ENCODE measurements around the gene PLAAT1.

PLAAT1 gene

DNA sequence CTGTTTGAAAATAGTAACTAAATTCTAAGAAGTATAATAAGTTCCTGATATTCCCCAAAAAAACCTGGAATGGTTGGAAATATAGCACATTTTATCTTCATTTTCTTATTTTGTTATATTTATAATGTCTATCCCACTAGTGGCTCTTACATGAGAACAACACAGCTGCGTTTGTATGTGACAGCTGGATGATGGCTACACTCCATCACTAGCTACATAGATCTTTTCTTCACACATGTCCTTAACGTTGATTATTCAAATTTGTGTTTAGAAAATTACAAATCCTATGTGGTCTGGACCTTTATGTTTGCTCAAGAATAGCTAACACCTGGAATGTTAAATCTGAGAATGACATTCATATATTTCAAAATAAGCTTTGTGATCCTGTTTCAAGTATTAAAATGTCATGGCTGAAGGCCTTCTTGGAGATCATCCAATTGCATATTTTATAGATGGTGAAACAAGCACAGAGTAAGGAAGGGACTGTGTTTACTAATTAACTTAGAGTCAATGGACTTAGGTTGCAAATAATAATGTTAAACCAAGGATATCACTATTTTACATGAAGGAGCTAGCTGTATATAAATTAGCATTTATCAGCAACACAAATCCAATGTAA is 76.8 kb downstream of the PLAAT1 start:
- no peak for ATAC-seq (ENCODE audit: insufficient read depth, low read depth)
- TF ChIP-seq, protein P1, sequence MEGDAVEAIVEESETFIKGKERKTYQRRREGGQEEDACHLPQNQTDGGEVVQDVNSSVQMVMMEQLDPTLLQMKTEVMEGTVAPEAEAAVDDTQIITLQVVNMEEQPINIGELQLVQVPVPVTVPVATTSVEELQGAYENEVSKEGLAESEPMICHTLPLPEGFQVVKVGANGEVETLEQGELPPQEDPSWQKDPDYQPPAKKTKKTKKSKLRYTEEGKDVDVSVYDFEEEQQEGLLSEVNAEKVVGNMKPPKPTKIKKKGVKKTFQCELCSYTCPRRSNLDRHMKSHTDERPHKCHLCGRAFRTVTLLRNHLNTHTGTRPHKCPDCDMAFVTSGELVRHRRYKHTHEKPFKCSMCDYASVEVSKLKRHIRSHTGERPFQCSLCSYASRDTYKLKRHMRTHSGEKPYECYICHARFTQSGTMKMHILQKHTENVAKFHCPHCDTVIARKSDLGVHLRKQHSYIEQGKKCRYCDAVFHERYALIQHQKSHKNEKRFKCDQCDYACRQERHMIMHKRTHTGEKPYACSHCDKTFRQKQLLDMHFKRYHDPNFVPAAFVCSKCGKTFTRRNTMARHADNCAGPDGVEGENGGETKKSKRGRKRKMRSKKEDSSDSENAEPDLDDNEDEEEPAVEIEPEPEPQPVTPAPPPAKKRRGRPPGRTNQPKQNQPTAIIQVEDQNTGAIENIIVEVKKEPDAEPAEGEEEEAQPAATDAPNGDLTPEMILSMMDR (IDR thresholded peaks at IDR 0.05; ENCODE audit: borderline replicate concordance, extremely low read depth, low read length, poor library complexity, severe bottlenecking) = no peak
- no peak for TF ChIP-seq EZH2 (IDR thresholded peaks at IDR 0.05; ENCODE audit: borderline replicate concordance, low read depth, low read length, severe bottlenecking)

More for the DNA sequence above, 76.8 kb downstream of the PLAAT1 start:
- H3K36me3 ChIP-seq (ENCODE audit: insufficient read depth, low read length) = no peaks in the 10 kb centered on the region
- H3K27me3 ChIP-seq (ENCODE audit: insufficient read depth, low read length, poor library complexity) = no peaks in the 10 kb centered on the region
- no peaks in the 10 kb centered on the region for H3K4me1 ChIP-seq (ENCODE audit: insufficient read depth, low read length)
- no peaks in the 10 kb centered on the region for H3K9me3 ChIP-seq (ENCODE audit: insufficient read depth, low read length, severe bottlenecking)
- no peaks in the 10 kb centered on the region for H3K79me2 ChIP-seq (ENCODE audit: insufficient read depth, low read length)
- no peak overlapping the region for H3K4me3 ChIP-seq (ENCODE audit: low read depth in 1 of 2, low read length in 2 of 2)
- H3K9ac ChIP-seq (ENCODE audit: low read depth, low read length) = no peak overlapping the region
- no peak overlapping the region for H3K4me2 ChIP-seq (ENCODE audit: insufficient read depth, low read length)
- no peaks in the 10 kb centered on the region for H4K20me1 ChIP-seq (ENCODE audit: insufficient read depth, low read length)
- H2AFZ ChIP-seq (ENCODE audit: low read depth, low read length) = no peak overlapping the region
- H3K27ac ChIP-seq (ENCODE audit: low read length) = no peak overlapping the region
- no peak for DNase-seq

All from DND-41 (cell line).